HG03097 (cell line): ENCODE data around the gene HAO1.
"Not testable (repeated sequence)": the region's sequence is repeated elsewhere in the genome, so short reads cannot be mapped to it uniquely, and the experiment has no call there.

Source experiments
- ATAC-seq: cut with Tn5 transposase; IDR thresholded peaks from one replicate; pipeline ENCODE4 v1.9.1; 2021; ENCODE audit not compliant: unreplicated experiment, low FRiP score

Gene HAO1

DNA sequence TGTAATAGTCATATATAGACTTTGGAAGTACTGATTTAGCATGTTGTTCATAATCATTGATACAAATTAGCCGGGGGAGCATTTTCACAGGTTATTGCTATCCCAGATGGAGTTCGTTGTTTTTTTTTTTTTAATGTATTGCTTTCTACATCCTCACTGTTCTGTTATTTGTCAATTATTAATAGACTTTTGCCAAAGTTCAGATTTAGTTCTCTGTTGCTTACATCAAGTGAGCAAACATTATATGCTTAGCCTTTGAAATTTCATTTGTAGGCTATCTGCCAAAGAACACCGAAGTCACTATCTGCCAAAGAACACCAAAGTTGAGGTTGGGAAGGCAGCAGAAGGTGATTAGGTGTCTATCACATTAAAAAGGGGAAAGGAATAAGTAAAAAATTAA lies at the start of gene HAO1:
TSS of gene HAO1 (minus strand) at position 118 of the 400 bp plus-strand sequence. CDS start at position 82, 36 bp downstream.
- no peak for ATAC-seq

DNA sequence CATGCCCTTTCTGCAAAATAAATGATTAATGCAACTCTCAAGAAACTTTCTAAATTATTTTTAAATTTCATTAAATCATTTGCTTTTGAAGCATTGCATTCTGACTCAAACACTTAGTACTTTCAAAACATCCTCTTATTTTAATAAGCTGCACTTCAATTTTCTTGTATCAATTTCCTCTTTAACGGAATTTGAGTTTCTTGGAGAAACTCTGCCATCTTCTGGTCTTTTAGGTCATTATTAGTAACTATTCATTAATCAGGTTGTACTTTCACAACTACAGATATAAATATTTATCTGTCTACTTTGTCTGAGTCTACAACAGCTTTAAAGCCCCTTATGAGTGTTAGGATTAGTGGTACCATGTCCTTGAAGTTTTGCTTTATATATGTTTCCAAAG lies 49.1 kb upstream of the HAO1 start:
- ATAC-seq, result no peak

DNA sequence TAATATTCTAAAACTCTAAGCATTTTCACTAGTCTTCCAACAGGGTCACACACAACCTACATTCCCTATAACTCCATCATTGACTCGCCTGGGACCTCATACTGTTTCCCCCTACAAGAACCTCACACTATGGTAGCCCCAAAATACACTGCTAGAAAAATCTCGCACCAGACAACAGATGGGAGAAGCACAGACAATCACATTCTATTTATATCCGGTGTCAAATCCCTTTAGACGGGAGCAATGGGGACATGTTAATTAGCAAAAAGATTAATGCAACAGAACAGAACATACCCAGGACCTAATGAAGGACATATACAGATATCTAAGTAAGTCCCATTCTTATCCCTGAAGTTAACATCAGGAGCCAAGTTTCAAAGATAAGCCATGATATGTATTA lies 45.7 kb upstream of the HAO1 start:
- no peak for ATAC-seq

DNA sequence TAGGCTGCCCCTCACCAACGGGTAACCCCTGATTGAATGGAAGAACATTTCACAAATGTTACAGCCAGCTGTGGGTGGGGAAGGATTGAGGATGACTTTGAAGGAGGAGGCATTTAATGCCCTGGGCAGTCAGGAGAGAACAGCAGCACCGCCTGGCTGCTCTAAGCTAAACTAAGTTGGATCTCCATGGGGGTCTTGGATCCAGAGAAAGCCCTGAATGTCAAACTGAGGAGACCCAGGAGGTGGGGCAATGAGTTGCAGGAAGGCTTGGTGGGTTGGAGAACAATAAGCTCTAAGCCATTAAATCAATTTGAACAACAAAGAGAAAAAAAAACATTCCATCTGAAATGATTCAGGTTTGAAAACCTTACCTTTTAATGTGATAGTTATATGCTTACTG lies 43.9 kb upstream of the HAO1 start:
- no peak for ATAC-seq

DNA sequence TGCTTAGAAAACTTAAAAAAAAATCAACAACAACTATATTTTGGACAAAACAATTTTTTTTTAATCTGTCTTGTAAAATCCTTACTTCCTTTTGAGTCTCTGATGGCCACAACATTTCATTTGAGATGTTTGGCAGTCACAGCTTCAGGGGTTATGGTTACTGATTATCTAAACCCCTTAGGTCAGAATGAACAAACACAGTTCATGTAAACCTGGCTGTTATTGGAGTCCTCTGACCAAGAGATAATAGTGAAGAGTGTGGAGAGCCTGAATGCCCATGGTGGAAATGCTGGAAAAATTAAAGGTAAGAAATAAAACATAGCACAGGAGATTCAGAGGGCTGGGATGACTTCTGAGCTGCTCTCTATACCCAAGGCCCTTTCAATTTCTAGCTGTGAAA lies 41.1 kb upstream of the HAO1 start:
- ATAC-seq, result peak; percentile 50

DNA sequence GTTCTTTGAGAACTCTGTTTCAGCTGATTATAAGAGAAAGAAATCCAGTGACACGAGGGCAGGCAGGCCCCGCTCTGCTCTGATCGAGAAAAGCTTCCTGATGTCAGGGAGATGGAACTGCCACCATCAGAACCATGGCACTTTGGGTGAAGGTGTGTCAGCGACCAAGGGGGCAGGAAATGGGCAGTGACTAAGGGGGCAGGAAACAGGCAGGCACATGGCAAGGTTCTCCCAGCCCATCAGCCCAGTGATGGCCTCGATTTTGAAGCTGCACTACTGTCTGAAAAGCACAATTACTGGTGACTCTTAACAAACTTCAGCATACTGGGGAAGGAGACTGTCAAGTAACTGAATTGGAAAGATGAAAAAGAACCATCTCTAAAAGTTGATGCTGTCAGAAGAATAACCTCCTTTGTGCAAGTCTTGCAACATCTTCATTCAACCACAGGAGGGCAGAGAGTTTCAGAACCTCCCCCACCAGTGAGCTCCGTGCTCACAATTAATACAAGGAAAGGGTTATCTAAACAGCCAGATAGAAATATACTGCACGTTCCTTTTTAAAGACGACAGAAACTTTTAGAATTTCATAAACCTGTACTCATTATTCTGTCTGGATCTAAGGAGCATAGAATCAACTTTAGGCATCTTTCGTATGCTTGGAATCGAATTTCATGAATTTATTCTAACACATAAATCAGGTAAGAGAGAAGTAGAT lies 40.2 kb upstream of the HAO1 start:
- ATAC-seq, result no peak

DNA sequence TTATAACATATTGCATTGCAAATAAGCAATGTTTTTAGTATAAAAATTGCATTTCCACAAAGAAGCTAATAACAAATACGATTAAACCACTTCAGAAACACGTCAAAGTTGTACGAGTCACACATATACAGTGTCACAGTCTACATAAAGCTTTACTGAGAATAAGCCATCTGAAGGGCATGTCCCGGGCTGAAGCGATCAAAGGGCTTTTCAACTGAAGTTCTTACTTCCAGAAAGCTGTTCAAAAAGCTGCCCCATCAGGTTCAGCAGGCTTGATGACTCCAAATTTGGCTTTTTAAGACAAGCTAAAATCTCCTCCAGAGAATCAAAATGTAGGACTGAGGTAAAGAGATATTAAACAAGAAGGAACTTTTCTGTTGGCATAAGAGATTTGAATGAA lies 37.5 kb upstream of the HAO1 start:
- ATAC-seq, result no peak

DNA sequence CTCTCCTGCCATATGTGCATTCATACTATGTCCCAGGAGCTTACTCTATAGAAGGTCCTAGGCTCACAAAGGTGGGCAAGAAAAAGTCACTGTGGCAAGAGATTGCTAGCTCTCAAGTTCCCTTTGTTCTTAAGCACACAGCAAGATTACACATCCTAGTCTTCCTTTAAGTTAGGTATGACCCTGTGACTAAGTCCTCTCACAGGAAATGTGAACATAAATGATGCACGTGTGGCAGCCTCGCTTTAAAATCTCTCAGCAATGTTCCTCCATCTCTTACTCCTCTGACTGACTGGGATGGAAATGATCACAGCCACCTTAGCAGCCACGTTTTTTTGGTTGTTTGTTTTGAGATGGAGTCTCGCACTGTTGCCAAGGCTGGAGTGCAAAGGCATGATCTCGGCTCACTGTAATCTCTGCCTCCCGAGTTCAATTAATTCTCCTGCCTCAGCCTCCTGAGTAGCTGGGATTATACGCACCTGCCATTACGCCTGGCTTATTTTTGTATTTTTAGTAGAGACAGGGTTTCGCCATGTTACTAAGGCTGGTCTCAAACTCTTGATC lies 35.7 kb upstream of the HAO1 start:
- no peak for ATAC-seq

DNA sequence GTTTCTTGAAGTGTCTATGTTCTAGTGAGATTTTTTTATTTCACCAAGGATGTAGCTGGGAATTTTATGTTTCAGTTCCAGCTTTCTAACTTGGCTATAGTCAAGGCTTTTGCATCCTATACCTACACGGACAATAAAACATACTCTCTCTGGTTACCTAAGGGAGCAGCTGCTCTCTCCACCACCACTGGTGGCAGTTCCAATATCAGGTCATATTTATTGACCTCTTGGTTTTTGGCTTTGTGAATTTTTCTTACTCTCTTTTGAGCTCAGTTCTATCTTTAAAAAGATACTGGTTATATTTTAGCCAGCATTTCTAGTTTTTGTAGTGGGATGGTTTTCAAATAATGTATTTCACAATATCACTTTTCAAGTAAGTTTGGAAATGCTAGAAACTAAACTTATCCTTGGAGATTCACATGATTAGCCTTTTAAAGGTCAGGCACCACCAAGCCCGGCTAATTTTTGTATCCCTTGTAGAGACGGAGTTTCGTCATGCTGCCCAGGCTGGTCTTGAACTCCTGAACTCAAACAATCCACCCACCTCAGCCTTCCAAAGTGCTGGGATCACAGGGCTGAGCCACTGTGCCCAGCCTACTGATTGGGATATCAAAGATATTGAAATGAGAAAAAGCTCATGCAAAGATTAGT lies 34.7 kb upstream of the HAO1 start:
- ATAC-seq, result no peak

DNA sequence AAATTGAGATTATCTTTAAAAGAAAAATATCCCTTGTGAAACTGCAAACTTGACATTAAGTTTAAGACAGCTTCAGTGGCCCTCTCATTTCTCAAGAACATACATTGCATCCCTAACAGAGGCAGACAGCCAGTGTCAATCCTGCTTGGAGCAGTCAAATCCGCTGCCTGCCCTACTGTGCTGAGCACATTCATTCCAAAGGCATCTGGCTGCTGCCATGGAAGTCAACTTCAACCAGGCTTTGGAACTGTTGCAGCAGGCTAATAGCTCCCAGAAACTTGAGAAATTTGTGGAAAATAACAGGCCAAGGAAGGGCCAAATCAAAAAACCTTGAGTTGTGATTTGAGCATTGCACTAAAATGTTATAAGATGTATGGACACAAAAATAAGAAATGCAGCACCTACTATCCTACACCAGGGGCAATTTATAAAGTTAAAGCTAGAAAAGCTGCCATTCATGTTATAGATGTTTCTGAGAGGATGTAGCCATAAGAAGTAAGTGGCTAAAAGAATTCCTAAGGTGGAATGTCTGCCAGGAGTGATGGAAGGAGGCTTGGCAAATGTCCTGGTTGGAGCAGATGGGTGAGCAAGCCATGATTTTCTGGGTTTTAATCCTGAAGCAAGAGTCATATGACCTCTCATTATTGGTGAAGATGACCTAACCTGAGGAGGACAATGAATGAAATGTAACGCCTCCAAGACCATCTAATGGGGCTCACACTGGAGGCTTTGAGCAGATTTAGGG lies 31.4 kb upstream of the HAO1 start:
- ATAC-seq, result no peak

DNA sequence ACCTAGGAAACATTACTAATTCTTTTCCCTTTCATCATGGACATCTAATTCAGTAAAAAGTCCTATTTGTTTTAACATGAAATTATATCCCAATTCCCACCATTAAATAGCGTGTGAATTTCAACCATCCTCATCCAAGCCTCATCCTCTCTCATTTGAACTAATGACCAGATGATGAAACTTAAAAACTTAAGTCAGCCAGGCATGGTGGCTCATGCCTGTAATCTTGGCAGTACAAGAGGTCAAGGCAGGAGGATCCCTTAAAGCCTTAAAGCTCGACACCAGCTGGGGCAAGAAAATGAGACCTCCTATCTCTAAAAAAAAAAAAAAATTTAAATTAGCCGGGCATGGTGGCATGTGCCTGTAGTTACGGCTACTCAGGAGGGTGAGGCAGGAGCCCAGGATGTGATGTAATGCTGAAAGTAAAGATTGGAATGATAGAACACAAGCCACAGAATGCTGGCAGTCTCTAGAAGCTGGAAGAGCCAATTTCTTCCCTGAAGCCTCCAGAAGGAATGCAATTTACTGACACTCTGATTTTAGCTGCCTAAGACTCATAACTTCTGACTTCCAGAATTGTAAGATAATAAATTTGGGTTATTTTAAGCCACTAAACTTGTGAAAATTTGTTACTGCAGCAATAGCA lies 27.1 kb upstream of the HAO1 start:
- ATAC-seq, result no peak

DNA sequence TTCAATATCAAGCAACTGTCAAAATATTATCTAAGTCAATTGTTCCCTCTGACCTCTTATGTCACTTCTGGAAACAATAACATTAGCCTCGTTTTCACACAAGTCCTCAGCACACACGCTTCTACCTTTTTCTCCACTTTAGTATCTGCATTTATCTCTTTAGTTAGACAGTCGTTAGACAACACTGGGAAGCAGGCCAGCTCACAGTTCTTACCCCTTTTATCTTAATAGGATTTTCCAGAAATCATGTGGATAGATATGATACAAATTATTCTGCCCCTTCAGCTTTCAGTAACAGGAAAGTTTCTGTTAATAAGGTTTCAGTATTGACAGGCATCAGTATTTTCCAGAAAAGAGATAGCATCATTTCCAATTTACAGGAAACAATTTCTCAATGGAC lies 25.9 kb upstream of the HAO1 start:
- no peak for ATAC-seq

DNA sequence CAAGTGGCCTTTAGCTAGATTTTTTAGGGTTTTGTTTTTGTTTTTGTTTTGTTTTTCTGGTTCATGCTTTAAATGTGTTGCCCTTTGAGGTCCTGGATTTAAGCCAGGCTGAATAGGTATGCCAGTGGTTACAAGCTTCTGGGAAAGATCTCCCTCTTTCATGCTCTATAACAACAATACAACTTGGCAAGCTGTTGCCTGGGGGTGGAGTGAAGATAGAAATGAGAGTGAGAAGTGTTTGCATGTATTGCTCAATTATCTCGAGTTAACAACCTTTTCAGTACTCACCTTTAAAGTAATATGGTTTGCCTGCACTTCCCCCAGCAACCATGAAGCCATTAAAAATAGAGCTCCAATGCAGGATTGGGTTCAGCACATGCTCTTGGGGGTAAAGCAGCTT lies 19.2 kb upstream of the HAO1 start:
- ATAC-seq, result no peak

DNA sequence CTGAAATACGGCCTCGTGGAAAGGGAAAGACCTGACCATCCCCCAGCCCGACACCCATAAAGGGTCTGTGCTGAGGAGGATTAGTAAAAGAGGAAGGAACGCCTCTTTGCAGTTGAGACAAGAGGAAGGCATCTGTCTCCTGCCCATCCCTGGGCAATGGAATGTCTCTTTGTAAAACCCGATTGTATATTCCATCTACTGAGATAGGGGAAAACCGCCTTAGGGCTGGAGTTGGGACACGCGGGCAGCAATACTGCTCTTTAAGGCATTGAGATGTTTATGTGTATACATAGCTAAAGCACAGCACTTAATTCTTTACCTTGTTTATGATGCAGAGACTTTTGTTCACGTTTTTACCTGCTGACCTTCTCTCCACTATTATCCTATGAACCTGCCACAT lies 16.3 kb upstream of the HAO1 start:
- ATAC-seq, result not testable (repeated sequence)

DNA sequence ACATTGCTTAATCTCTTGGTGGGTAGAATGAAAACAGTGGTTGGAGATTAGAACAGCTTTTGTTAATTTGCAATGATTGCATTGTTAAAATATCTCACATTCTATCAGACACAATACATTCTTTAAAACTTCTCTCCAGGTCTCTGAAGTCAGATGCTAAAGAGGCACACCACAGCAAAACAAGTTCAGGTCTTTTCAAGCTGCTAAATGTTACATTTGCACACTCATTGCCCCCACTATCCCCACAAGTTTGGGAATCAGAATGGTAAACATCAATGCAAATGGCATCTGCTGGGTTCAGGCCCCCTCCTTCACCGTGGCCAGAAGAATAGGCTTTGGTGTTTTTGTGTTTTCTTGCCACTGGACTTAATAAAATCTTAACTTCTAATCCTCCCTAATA lies 10.1 kb upstream of the HAO1 start:
- no peak for ATAC-seq

DNA sequence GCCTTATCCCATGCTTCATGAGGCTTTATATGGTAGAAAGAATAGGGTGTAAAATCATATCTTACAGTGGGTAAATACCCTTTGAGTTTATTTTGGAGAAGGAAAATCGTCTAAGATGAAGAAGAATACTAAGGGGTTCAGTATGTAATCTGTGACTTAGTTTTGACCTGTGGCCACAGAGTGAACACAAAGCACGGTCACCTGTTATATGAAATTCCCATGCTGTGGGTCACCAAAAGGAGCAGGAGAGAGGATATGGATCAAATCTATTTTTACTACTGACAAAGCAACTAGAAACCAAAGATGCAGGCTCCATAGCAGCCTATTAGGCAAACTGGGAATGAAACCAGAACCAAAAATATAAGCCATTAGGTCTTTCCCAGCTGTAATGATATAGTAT lies 3.6 kb upstream of the HAO1 start:
- ATAC-seq, result no peak

DNA sequence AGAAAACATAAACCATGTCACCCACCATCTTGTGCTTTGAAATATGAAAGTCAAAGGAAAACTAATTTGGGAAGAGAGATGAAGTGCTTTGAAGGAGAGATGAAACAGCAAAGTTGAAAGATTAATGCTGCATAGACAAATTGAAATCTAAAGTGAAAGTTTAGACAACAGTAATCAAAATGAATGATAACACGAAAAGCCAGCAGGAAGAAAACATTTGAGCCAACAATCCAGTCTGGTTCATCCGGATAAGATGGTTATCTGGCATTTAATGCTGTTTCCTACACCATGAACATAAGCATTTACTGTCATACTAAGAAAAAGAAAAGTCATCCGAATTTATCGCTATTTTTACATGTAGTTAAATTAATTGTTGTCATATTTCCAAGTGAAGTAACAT lies 595 bp downstream of the HAO1 start:
- ATAC-seq, result no peak

DNA sequence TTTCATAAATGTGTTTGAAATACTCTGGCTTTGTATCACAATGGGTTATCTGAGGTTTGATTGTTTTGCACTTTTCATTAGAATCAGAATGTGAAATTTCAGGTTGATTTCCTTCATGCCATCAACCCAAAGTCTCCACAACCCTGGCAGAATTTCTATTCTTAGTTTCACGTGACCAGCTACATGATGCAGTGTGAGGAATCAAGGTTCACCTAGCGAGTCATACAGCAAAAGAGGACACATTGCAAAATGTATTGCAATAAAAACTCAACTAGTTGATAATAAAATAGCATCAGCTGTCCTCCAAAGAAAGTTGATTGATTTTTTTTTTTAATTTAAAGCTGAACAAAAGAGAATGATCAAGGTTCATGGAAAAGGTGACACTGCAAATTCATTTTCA lies 2.2 kb downstream of the HAO1 start:
- ATAC-seq, result no peak

DNA sequence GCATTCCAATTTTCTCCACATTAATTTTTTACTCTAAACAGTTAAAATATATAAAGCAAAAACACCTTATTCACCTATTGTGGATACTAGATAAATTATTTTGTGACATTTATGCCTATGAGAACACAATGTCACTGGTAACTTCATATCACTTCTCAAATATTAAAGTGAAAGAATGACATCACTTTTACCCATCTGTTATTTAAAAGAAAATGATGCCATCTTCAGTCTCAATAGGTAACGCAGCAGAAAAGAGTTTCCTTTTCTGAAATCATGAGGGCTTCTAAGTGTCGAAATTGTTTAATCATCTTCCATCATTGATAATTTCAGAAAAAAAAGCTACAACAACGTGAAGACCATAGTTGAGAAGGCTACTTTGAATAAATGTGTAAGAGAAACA lies 2.9 kb downstream of the HAO1 start:
- no peak for ATAC-seq

DNA sequence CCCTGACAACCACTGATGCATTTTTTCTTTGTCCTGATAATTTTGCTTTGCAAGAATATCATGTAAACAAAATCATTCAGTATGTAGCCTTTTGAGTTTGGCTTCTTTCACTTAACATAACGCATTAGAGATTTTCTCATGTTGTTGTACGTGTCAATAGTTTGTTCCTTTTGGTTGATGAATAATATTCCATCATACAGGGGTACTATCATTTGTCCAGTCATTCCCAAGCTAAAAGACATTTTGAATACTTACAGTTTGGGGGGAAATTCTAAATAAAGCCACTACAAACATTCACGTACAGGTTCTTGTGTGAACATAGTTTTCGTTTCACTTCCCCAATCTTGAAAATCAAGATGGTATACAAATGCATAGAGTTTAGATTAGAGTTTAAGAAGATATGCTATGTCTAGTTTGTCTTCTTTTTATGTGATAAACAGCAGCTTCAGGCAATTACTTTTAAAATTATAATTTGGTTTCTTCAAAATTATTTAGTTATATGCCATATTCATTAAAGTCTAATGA lies 5.2 kb downstream of the HAO1 start:
- no peak for ATAC-seq

DNA sequence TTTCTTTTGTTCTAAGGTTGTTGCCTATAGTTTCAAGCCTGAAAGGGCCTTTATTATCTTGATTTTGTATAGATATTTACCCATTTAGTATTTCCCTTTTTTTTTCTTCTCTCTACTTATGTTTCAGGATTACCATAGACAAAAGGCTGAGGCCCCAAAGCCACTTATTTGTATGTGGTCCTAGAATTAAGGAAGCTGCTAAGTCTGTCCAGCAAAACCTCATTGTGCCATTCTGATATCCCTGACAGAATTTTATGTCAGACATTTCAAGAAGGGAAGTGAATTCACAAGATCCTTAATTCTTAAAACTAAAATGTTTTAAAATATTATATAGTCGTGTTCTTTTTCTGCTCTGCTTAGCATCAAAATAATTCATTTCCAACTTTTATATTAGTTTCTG lies 6.9 kb downstream of the HAO1 start:
- ATAC-seq, result no peak
